ENCODE data around the gene DNAJC16.

DNA sequence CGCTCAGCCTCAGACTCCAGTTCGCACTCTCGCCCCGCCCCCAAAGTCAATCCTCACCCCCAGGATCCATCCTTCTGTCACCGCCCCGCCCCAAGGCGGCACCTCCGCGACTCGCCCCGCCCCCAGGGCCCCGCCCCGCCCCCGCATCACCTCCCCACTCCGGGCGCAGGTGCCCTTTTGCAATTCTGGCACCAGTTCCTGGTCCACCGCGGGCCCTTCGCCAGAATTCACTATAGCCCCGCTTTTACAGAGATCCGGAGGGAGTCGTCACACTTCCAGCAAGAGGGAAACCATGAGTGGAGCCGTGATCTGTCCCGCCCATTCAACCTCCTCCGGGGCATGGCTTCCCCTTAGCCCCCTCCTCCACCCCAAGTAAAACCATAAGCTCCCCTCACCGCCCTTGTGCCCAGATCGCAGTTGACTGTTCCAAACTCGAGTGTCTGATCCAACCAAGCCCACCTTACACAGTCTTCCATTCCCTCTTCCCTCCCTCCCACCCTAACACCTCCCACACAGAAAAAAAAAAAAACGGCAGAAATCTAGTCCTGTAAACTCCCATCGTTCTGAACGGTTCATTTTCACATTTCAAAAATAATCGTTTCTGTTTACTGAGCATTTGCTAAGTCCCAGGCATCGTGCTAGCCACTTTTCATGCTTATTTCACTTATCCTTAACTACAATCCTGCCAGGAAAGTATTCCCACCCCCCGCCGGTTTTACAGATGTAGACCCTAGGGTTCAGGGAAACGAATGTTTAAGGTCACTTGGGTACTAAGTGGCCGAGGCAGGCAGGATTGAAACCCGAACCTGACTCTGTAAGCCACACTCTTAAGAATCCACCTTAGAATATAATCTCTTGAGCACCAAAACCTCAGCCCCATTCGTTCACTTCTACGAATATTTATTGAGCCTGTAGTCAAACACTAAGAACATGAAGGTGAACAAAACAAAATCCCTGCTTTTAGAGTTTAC lies 1.3 kb upstream of the DNAJC16 start:
- TF ChIP-seq CTCF (IDR thresholded peaks at IDR 0.05) (no peak), EZH2 (IDR thresholded peaks at IDR 0.05) (no peak), EZH2phosphoT487 (IDR thresholded peaks at IDR 0.05) (no peak)

Data from neural progenitor cell (in vitro differentiated cells).